Measurements from ENCODE around the gene SSBP3. TPM values are rescaled to one million over a fixed set of nuclear protein-coding genes. Genes with fewer than 3 reads are reported as not detected.

SSBP3 gene
- total and polyA plus RNA-seq, 9 of the 15 experiments (the other 6 are each of a cell fraction or from before 2014, with no cell fraction given) = 8.7 to 108 (median 33.8) TPM

DNA sequence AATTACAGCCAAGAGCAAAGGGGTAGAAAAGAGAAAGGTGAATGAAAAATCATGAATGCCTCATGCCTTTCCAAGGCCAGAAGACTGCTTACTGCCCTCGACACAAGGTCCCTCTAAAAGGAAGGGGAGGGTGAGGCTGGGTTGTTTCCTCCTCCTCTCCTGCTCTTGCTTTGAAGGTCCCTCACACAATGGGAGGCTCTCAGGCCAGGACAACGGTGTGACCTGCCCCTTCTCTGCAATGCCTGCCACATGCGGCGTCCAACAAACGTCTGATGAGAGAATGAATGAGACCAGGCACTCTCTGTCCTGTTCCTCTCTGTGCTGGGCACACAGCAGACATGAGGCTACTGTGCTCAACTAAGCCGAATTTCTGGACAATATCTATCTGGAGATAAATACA is 51.3 kb downstream of the SSBP3 start (continued):
- TF ChIP-seq, protein P1, sequence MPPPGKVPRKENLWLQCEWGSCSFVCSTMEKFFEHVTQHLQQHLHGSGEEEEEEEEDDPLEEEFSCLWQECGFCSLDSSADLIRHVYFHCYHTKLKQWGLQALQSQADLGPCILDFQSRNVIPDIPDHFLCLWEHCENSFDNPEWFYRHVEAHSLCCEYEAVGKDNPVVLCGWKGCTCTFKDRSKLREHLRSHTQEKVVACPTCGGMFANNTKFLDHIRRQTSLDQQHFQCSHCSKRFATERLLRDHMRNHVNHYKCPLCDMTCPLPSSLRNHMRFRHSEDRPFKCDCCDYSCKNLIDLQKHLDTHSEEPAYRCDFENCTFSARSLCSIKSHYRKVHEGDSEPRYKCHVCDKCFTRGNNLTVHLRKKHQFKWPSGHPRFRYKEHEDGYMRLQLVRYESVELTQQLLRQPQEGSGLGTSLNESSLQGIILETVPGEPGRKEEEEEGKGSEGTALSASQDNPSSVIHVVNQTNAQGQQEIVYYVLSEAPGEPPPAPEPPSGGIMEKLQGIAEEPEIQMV (tag; conservative IDR thresholded peaks at IDR 0.05; ENCODE audit: low read depth) = no peak
- TF ChIP-seq FOXA3 (CRISPR knock-in tag; conservative IDR thresholded peaks at IDR 0.05 in 1 of 2, IDR thresholded peaks at IDR 0.05 in 1 of 2) (0 out of 4 replicates have a peak, but pooled peaks of 1 of the 2 experiments have one; percentile 33), JUND (IDR thresholded peaks at IDR 0.05; ENCODE audit: borderline replicate concordance, low read depth, low read length) (no peak), JUND (tag; IDR thresholded peaks at IDR 0.05; ENCODE audit: borderline replicate concordance, low read depth, low read length) (no peak), STAT5B (CRISPR knock-in tag; IDR thresholded peaks at IDR 0.05) (no peak), ETS2 (tag; IDR thresholded peaks at IDR 0.05; ENCODE audit: borderline replicate concordance, poor library complexity, severe bottlenecking) (no peak), NR2C1 (IDR thresholded peaks at IDR 0.05) (no peak), NR2C1 (tag; IDR thresholded peaks at IDR 0.05) (no peak), SMAD2 (IDR thresholded peaks at IDR 0.05; ENCODE audit: low read depth, low read length) (no peak), CBX1 (IDR thresholded peaks at IDR 0.05; ENCODE audit: low read depth) (no peak), ZNF133 (CRISPR knock-in tag; IDR thresholded peaks at IDR 0.05) (no peak), HMGN3 (IDR thresholded peaks at IDR 0.05; ENCODE audit: borderline replicate concordance, extremely low read depth, insufficient read length, low read depth, low read length) (no peak), ZNF311 (CRISPR knock-in tag; IDR thresholded peaks at IDR 0.05) (no peak), ATF1 (CRISPR knock-in tag; IDR thresholded peaks at IDR 0.05) (no peak), ATF1 (tag; IDR thresholded peaks at IDR 0.05) (no peak), SREBF1 (IDR thresholded peaks at IDR 0.05; ENCODE audit: borderline replicate concordance, low read depth, low read length) (no peak), ZNF639 (CRISPR knock-in tag; conservative IDR thresholded peaks at IDR 0.05 in 1 of 2, IDR thresholded peaks at IDR 0.05 in 1 of 2) (no peak), ASH1L (IDR thresholded peaks at IDR 0.05; ENCODE audit: borderline replicate concordance, low read depth, partially characterized antibody) (no peak), MYBL2 (IDR thresholded peaks at IDR 0.05; ENCODE audit: low read depth) (no peak), MYBL2 (CRISPR knock-in tag; IDR thresholded peaks at IDR 0.05; ENCODE audit: borderline replicate concordance) (no peak), FOXP1 (CRISPR knock-in tag; IDR thresholded peaks at IDR 0.05) (0 out of 2 replicates have a peak, but pooled peaks have one; percentile 32)
- TF ChIP-seq, protein P2, sequence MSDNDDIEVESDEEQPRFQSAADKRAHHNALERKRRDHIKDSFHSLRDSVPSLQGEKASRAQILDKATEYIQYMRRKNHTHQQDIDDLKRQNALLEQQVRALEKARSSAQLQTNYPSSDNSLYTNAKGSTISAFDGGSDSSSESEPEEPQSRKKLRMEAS (CRISPR knock-in tag; IDR thresholded peaks at IDR 0.05) = 0 out of 2 replicates have a peak, but pooled peaks have one; percentile 16
